Measurements from ENCODE around the gene TNFRSF17.

DNA sequence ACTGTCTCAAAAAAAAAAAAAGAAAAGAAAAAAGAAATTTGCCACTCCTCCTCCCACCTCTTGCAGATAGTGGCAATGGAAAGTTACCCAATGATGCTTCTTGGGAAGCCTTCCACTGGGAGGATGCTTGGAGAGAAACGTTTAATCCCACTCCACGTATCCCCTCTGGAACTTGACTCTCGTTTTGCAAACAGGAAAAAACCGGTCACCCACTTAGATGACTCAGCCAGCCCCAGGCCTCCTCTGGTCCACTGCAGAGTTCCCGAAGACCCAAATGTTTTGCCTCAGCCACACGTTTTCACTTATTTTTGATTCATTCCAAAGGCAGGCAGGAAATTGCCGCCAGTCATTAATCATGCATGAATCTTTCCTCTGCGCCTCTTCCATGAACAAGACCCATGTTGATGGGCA is 9.3 kb upstream of the TNFRSF17 start:
- TF ChIP-seq, protein P1, sequence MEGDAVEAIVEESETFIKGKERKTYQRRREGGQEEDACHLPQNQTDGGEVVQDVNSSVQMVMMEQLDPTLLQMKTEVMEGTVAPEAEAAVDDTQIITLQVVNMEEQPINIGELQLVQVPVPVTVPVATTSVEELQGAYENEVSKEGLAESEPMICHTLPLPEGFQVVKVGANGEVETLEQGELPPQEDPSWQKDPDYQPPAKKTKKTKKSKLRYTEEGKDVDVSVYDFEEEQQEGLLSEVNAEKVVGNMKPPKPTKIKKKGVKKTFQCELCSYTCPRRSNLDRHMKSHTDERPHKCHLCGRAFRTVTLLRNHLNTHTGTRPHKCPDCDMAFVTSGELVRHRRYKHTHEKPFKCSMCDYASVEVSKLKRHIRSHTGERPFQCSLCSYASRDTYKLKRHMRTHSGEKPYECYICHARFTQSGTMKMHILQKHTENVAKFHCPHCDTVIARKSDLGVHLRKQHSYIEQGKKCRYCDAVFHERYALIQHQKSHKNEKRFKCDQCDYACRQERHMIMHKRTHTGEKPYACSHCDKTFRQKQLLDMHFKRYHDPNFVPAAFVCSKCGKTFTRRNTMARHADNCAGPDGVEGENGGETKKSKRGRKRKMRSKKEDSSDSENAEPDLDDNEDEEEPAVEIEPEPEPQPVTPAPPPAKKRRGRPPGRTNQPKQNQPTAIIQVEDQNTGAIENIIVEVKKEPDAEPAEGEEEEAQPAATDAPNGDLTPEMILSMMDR (IDR thresholded peaks at IDR 0.05) = no peak
- TF ChIP-seq EZH2phosphoT487 (IDR thresholded peaks at IDR 0.05) (no peak), EZH2 (IDR thresholded peaks at IDR 0.05) (no peak)
